ENCODE data around the gene ZNF74.

ZNF74 gene

DNA sequence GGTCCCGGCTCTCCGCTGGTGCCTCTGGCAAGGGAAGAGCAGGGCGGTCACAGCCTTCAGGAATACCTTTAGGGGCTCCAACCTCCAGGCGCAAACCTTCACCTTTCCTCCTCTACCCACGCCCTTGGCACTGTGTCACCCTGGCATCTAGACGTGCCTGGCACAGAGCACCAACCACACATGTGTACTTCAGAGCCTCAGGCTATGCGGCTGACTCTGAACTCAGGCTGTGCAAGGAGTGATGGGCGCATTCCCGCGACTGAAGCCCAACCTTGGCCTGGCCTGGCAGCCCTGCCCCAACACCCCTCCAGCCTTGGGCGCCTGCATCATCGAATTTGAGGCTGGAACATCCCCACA is 32.3 kb downstream of the ZNF74 start:
- ChIA-PET POLR2A (no interaction called here), CTCF (interaction anchor here (0.7 to 3.5 kb wide), 2 partner anchors 8 to 545 kb away, joined by 3 to 18 read pairs; no protein-coding TSS in a partner anchor)
- Histone ChIP-seq H3K27ac (ENCODE audit: extremely low read depth, low read depth, low read length) (no peak overlapping the region), H3K4me1 (ENCODE audit: control insufficient read depth, insufficient read depth, low read length) (no peaks in the 10 kb centered on the region), H3K9me3 (ENCODE audit: control insufficient read depth, insufficient read depth, low read depth, low read length) (no peaks in the 10 kb centered on the region), H3K4me3 (ENCODE audit: low read depth, low read length) (no peak overlapping the region), H3K36me3 (ENCODE audit: control insufficient read depth in 2 of 2, insufficient read depth in 1 of 2, low read length in 2 of 2) (peaks cover 0 to 68% of the 10 kb centered on the region in 2 experiments; a peak in 1 of 3 replicates)
- TF ChIP-seq, protein P1, sequence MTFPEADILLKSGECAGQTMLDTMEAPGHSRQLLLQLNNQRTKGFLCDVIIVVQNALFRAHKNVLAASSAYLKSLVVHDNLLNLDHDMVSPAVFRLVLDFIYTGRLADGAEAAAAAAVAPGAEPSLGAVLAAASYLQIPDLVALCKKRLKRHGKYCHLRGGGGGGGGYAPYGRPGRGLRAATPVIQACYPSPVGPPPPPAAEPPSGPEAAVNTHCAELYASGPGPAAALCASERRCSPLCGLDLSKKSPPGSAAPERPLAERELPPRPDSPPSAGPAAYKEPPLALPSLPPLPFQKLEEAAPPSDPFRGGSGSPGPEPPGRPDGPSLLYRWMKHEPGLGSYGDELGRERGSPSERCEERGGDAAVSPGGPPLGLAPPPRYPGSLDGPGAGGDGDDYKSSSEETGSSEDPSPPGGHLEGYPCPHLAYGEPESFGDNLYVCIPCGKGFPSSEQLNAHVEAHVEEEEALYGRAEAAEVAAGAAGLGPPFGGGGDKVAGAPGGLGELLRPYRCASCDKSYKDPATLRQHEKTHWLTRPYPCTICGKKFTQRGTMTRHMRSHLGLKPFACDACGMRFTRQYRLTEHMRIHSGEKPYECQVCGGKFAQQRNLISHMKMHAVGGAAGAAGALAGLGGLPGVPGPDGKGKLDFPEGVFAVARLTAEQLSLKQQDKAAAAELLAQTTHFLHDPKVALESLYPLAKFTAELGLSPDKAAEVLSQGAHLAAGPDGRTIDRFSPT (tag by site-specific recombination; IDR thresholded peaks at IDR 0.05): peak; percentile 64
- TF ChIP-seq, protein P2, sequence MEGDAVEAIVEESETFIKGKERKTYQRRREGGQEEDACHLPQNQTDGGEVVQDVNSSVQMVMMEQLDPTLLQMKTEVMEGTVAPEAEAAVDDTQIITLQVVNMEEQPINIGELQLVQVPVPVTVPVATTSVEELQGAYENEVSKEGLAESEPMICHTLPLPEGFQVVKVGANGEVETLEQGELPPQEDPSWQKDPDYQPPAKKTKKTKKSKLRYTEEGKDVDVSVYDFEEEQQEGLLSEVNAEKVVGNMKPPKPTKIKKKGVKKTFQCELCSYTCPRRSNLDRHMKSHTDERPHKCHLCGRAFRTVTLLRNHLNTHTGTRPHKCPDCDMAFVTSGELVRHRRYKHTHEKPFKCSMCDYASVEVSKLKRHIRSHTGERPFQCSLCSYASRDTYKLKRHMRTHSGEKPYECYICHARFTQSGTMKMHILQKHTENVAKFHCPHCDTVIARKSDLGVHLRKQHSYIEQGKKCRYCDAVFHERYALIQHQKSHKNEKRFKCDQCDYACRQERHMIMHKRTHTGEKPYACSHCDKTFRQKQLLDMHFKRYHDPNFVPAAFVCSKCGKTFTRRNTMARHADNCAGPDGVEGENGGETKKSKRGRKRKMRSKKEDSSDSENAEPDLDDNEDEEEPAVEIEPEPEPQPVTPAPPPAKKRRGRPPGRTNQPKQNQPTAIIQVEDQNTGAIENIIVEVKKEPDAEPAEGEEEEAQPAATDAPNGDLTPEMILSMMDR (tag by site-specific recombination; IDR thresholded peaks at IDR 0.05): no peak
- TF ChIP-seq ZBTB20 (tag by site-specific recombination; IDR thresholded peaks at IDR 0.05): no peak
- TF ChIP-seq, protein P3, sequence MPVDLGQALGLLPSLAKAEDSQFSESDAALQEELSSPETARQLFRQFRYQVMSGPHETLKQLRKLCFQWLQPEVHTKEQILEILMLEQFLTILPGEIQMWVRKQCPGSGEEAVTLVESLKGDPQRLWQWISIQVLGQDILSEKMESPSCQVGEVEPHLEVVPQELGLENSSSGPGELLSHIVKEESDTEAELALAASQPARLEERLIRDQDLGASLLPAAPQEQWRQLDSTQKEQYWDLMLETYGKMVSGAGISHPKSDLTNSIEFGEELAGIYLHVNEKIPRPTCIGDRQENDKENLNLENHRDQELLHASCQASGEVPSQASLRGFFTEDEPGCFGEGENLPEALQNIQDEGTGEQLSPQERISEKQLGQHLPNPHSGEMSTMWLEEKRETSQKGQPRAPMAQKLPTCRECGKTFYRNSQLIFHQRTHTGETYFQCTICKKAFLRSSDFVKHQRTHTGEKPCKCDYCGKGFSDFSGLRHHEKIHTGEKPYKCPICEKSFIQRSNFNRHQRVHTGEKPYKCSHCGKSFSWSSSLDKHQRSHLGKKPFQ (tag by site-specific recombination; IDR thresholded peaks at IDR 0.05): no peak
- TF ChIP-seq, protein P4, sequence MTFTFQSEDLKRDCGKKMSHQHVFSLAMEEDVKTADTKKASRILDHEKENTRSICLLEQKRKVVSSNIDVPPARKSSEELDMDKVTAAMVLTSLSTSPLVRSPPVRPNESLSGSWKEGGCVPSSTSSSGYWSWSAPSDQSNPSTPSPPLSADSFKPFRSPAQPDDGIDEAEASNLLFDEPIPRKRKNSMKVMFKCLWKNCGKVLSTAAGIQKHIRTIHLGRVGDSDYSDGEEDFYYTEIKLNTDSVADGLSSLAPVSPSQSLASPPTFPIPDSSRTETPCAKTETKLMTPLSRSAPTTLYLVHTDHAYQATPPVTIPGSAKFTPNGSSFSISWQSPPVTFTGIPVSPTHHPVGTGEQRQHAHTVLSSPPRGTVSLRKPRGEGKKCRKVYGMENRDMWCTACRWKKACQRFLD (tag by site-specific recombination; IDR thresholded peaks at IDR 0.05): no peak

DNA sequence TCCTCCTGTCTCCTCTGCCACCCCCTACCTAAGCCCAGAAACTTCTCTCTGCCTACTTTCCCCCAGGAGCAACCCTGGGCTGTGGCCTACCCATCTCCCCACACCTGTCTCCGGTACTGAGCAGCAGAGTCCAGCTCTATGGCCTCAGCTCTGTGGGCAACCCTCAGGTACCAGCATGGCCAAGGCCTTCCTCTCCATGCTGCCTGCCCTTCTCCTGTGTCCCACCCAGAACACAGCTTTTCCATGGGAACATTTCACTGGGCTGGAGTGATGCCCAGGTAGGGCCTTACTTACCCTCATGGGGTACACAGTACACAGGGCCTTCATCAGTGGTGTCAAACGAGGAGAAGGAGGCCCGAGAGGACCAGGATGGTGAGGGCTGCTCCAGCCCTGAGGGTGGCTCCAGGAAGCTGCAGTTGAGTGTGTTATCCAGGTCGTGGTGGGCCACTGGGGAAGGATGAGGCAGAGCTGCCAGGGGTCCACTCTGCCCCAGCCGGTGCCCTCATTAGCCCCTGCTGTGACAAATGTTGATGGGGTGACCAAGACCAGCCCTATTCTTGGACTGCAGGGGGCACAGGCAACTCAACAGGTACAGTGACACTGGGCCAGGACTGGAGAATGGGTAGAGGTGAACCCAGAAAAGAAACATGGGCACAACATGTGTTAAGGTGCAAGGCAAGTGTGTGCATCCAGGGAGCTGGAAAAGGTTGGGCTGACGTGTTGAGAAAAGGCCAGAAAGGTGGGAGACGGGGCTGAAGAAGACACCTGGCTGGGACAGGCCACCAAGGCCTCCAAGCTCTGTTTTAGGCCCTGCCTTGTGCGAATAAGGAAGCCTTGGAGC is 33.4 kb downstream of the ZNF74 start:
- Histone ChIP-seq H3K27ac (ENCODE audit: extremely low read depth, low read depth, low read length) (no peak overlapping the region), H3K36me3 (ENCODE audit: control insufficient read depth in 2 of 2, insufficient read depth in 1 of 2, low read length in 2 of 2) (peaks cover 0 to 74% of the 10 kb centered on the region in 2 experiments; a peak in 1 of 3 replicates), H3K4me1 (ENCODE audit: control insufficient read depth, insufficient read depth, low read length) (no peaks in the 10 kb centered on the region), H3K9me3 (ENCODE audit: control insufficient read depth, insufficient read depth, low read depth, low read length) (no peaks in the 10 kb centered on the region), H3K4me3 (ENCODE audit: low read depth, low read length) (no peak overlapping the region)
- CTCF ChIA-PET: interaction anchor here (0.6 to 3.5 kb wide), 3 partner anchors 9 to 67 kb away, joined by 4 to 18 read pairs (median 4); no protein-coding TSS in a partner anchor
- no peak for TF ChIP-seq SCRT1 (tag by site-specific recombination; IDR thresholded peaks at IDR 0.05; ENCODE audit: borderline replicate concordance)
- peak; percentile 69 for TF ChIP-seq ZNF157 (tag by site-specific recombination; IDR thresholded peaks at IDR 0.05)
- TF ChIP-seq SCRT2 (tag by site-specific recombination; IDR thresholded peaks at IDR 0.05): peak; percentile 63; the same call in 1 of the 2 replicates
- POLR2A ChIA-PET: no interaction called here

DNA sequence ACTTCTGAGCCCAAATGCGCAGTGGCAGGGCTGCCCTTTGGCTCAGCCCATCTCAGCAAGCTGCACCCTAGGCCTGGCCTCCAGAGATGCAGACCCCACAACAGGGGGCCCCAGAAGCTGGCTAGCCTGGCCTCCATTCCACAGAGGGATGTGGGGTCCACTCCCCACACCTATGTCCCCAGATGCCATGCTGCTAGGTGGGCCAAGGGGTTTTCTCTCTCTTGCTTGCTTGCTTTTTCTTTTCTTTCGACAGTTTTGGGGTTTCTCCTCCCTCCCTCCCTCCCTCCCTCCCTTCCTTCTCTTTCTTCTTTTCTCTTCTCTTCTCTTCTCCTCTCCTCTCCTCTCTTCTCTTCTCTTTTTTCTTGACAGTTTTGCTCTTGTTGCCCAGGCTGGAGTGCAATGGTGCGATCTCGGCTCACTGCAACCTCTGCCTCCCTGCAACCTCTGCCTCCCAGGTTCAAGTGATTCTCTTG is 34.0 kb downstream of the ZNF74 start:
- no peak overlapping the region for H3K4me3 ChIP-seq (ENCODE audit: low read depth, low read length)
- H3K36me3 ChIP-seq (ENCODE audit: control insufficient read depth in 2 of 2, insufficient read depth in 1 of 2, low read length in 2 of 2): peaks cover 0 to 78% of the 10 kb centered on the region in 2 experiments; a peak in 1 of 3 replicates
- CTCF ChIA-PET: interaction anchor here (0.6 to 3.5 kb wide), 3 partner anchors 9 to 26 kb away, joined by 3 to 18 read pairs (median 4); no protein-coding TSS in a partner anchor
- H3K4me1 ChIP-seq (ENCODE audit: control insufficient read depth, insufficient read depth, low read length): no peaks in the 10 kb centered on the region
- POLR2A ChIA-PET: interaction anchor here (0.6 kb wide), 1 partner anchor 280 kb away, joined by 4 read pairs; no protein-coding TSS in a partner anchor
- H3K27ac ChIP-seq (ENCODE audit: extremely low read depth, low read depth, low read length): no peak overlapping the region
- H3K9me3 ChIP-seq (ENCODE audit: control insufficient read depth, insufficient read depth, low read depth, low read length): no peaks in the 10 kb centered on the region
- TF ChIP-seq ZXDB (tag by site-specific recombination; IDR thresholded peaks at IDR 0.05) (no peak), ZNF239 (tag by site-specific recombination; IDR thresholded peaks at IDR 0.05) (no peak), ZNF324 (tag by site-specific recombination; IDR thresholded peaks at IDR 0.05) (no peak), ZNF560 (tag by site-specific recombination; IDR thresholded peaks at IDR 0.05; ENCODE audit: borderline replicate concordance) (no peak), KLF10 (tag by site-specific recombination; IDR thresholded peaks at IDR 0.05) (no peak), ZNF544 (tag by site-specific recombination; IDR thresholded peaks at IDR 0.05) (no peak), ZNF549 (tag by site-specific recombination; IDR thresholded peaks at IDR 0.05) (no peak), ZNF24 (tag by site-specific recombination; IDR thresholded peaks at IDR 0.05) (no peak), YY1 (tag by site-specific recombination; IDR thresholded peaks at IDR 0.05) (no peak)
- TF ChIP-seq, protein P5, sequence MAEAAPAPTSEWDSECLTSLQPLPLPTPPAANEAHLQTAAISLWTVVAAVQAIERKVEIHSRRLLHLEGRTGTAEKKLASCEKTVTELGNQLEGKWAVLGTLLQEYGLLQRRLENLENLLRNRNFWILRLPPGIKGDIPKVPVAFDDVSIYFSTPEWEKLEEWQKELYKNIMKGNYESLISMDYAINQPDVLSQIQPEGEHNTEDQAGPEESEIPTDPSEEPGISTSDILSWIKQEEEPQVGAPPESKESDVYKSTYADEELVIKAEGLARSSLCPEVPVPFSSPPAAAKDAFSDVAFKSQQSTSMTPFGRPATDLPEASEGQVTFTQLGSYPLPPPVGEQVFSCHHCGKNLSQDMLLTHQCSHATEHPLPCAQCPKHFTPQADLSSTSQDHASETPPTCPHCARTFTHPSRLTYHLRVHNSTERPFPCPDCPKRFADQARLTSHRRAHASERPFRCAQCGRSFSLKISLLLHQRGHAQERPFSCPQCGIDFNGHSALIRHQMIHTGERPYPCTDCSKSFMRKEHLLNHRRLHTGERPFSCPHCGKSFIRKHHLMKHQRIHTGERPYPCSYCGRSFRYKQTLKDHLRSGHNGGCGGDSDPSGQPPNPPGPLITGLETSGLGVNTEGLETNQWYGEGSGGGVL (tag by site-specific recombination; IDR thresholded peaks at IDR 0.05): no peak
- TF ChIP-seq, protein P1 (tag by site-specific recombination; IDR thresholded peaks at IDR 0.05): no peak

Measured in HEK293 (cell line).